ENCODE data around the gene U2SURP.
A peak's percentile ranks its signal among the peaks of the same experiment; 100 is the strongest.
"Not testable (repeated sequence)": the region's sequence is repeated elsewhere in the genome, so short reads cannot be mapped to it uniquely, and the experiment has no call there.

The U2SURP gene

GRCh38 chr3:143072298-143073020 lies 71.1 kb downstream of the U2SURP start:
- not testable (repeated sequence) for H3K27ac ChIP-seq (ENCODE audit: low read depth, low read length); H3K27me3 ChIP-seq (ENCODE audit: insufficient read depth, low read length); H3K4me1 ChIP-seq (ENCODE audit: control insufficient read depth in 1 of 2, insufficient read depth in 2 of 2, low read length in 2 of 2); H3K14ac ChIP-seq (ENCODE audit: low read length); H4K91ac ChIP-seq (ENCODE audit: low read depth, low read length); H2AFZ ChIP-seq (ENCODE audit: insufficient read depth, low read length, poor library complexity); H3K9ac ChIP-seq (ENCODE audit: low read length); H4K12ac ChIP-seq (ENCODE audit: low read depth, low read length); H3K36me3 ChIP-seq (ENCODE audit: control insufficient read depth in 1 of 2, insufficient read depth in 2 of 2, low read length in 2 of 2); H3K4me2 ChIP-seq (ENCODE audit: low read length); H3K18ac ChIP-seq (ENCODE audit: low read length); H3K79me2 ChIP-seq (ENCODE audit: control insufficient read depth, insufficient read depth, low read length, poor library complexity); H3K9me3 ChIP-seq (ENCODE audit: insufficient read depth, low read depth, low read length); H3K4me3 ChIP-seq (ENCODE audit: low read depth, low read length); H2BK5ac ChIP-seq (ENCODE audit: low read depth, low read length, poor library complexity); H4K8ac ChIP-seq (ENCODE audit: low read depth, low read length); H2BK120ac ChIP-seq (ENCODE audit: insufficient read depth, low read length, poor library complexity); H3K79me1 ChIP-seq (ENCODE audit: low read length); H2BK12ac ChIP-seq (ENCODE audit: low read length); H3K4ac ChIP-seq (ENCODE audit: low read depth, low read length); H2AK5ac ChIP-seq (ENCODE audit: low read length); H3K23ac ChIP-seq (ENCODE audit: low read length)
- peak; percentile 15 to 59 for DNase-seq
- no CpG with 5 or more reads among the region's 12 CpGs for WGBS (ENCODE audit: extremely low coverage, insufficient coverage, insufficient read length)

DNA sequence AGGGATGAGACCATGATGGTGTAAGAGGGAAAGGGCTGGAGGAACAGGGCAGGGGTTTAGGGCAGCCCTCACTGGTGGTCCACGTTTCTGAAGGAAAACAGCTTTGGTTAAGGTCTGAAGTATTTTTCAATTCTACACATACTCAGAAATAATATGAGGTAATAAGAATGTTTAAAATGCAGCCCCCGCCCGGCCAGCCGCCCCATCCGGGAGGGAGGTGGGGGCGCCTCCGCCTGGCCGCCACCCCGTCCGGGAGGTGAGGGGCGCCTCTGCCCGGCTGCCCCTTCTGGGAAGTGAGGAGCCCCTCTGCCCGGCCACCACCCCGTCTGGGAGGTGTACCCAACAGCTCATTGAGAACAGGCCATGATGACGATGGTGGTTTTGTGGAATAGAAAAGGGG lies 72.2 kb downstream of the U2SURP start:
- not testable (repeated sequence) for H3K4ac ChIP-seq (ENCODE audit: low read depth, low read length); H3K79me2 ChIP-seq (ENCODE audit: control insufficient read depth, insufficient read depth, low read length, poor library complexity); H3K79me1 ChIP-seq (ENCODE audit: low read length); H3K14ac ChIP-seq (ENCODE audit: low read length); H2BK120ac ChIP-seq (ENCODE audit: insufficient read depth, low read length, poor library complexity); H3K27ac ChIP-seq (ENCODE audit: low read depth, low read length); H2AFZ ChIP-seq (ENCODE audit: insufficient read depth, low read length, poor library complexity); H2AK5ac ChIP-seq (ENCODE audit: low read length); H3K27me3 ChIP-seq (ENCODE audit: insufficient read depth, low read length); H3K23ac ChIP-seq (ENCODE audit: low read length); H3K4me3 ChIP-seq (ENCODE audit: low read depth, low read length); H2BK12ac ChIP-seq (ENCODE audit: low read length); H2BK5ac ChIP-seq (ENCODE audit: low read depth, low read length, poor library complexity); H4K12ac ChIP-seq (ENCODE audit: low read depth, low read length); H3K4me2 ChIP-seq (ENCODE audit: low read length); H4K91ac ChIP-seq (ENCODE audit: low read depth, low read length); H3K4me1 ChIP-seq (ENCODE audit: control insufficient read depth in 1 of 2, insufficient read depth in 2 of 2, low read length in 2 of 2); H3K9ac ChIP-seq (ENCODE audit: low read length); DNase-seq; H4K8ac ChIP-seq (ENCODE audit: low read depth, low read length); H3K9me3 ChIP-seq (ENCODE audit: insufficient read depth, low read depth, low read length); H3K18ac ChIP-seq (ENCODE audit: low read length); H3K36me3 ChIP-seq (ENCODE audit: control insufficient read depth in 1 of 2, insufficient read depth in 2 of 2, low read length in 2 of 2)
- WGBS (ENCODE audit: extremely low coverage, insufficient coverage, insufficient read length): no CpG with 5 or more reads among the region's 15 CpGs

GRCh38 chr3:143073983-143074382 lies 72.6 kb downstream of the U2SURP start:
- DNase-seq; H3K18ac ChIP-seq (ENCODE audit: low read length); H2BK120ac ChIP-seq (ENCODE audit: insufficient read depth, low read length, poor library complexity); H4K91ac ChIP-seq (ENCODE audit: low read depth, low read length); H2AFZ ChIP-seq (ENCODE audit: insufficient read depth, low read length, poor library complexity); H3K27me3 ChIP-seq (ENCODE audit: insufficient read depth, low read length); H3K9me3 ChIP-seq (ENCODE audit: insufficient read depth, low read depth, low read length); H3K79me1 ChIP-seq (ENCODE audit: low read length); H3K23ac ChIP-seq (ENCODE audit: low read length); H2BK5ac ChIP-seq (ENCODE audit: low read depth, low read length, poor library complexity); H3K36me3 ChIP-seq (ENCODE audit: control insufficient read depth in 1 of 2, insufficient read depth in 2 of 2, low read length in 2 of 2); H3K27ac ChIP-seq (ENCODE audit: low read depth, low read length); H2BK12ac ChIP-seq (ENCODE audit: low read length); H3K4ac ChIP-seq (ENCODE audit: low read depth, low read length); H3K4me2 ChIP-seq (ENCODE audit: low read length); H4K8ac ChIP-seq (ENCODE audit: low read depth, low read length); H3K4me1 ChIP-seq (ENCODE audit: control insufficient read depth in 1 of 2, insufficient read depth in 2 of 2, low read length in 2 of 2); H3K9ac ChIP-seq (ENCODE audit: low read length); H3K4me3 ChIP-seq (ENCODE audit: low read depth, low read length); H3K14ac ChIP-seq (ENCODE audit: low read length); H4K12ac ChIP-seq (ENCODE audit: low read depth, low read length); H2AK5ac ChIP-seq (ENCODE audit: low read length); H3K79me2 ChIP-seq (ENCODE audit: control insufficient read depth, insufficient read depth, low read length, poor library complexity): not testable (repeated sequence)
- WGBS (ENCODE audit: extremely low coverage, insufficient coverage, insufficient read length): no CpG with 5 or more reads among the region's 5 CpGs

DNA sequence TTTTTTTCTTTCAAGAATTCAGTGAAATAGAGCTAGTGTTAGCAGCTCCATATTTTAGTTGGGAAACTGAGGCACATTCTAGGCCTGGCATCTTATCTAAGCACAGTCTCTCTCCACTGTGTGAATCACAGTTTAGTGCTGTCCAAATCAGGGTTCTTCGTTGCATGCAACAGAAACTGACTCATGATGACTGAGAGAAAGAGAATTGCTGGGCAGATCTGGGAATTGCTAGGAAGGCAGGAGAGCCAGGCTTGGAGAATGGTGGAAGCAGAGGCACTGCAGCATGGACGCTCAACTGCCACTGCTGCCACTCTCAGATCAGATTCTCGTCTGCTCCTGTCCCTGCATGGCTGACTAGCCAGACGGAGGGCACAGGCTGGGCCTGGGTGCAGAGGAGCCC lies 77.5 kb downstream of the U2SURP start:
- Histone ChIP-seq H3K14ac (ENCODE audit: low read length) (no peak overlapping the region), H3K36me3 (ENCODE audit: control insufficient read depth in 1 of 2, insufficient read depth in 2 of 2, low read length in 2 of 2) (no peaks in the 10 kb centered on the region), H3K4me2 (ENCODE audit: low read length) (no peak overlapping the region), H4K8ac (ENCODE audit: low read depth, low read length) (no peak overlapping the region), H3K4me3 (ENCODE audit: low read depth, low read length) (no peak overlapping the region), H3K9me3 (ENCODE audit: insufficient read depth, low read depth, low read length) (no peaks in the 10 kb centered on the region), H3K23ac (ENCODE audit: low read length) (no peak overlapping the region), H2BK120ac (ENCODE audit: insufficient read depth, low read length, poor library complexity) (no peak overlapping the region), H3K27me3 (ENCODE audit: insufficient read depth, low read length) (no peaks in the 10 kb centered on the region), H4K91ac (ENCODE audit: low read depth, low read length) (no peak overlapping the region), H2BK12ac (ENCODE audit: low read length) (no peak overlapping the region), H3K79me1 (ENCODE audit: low read length) (no peaks in the 10 kb centered on the region), H2AFZ (ENCODE audit: insufficient read depth, low read length, poor library complexity) (no peak overlapping the region), H3K18ac (ENCODE audit: low read length) (no peak overlapping the region), H3K27ac (ENCODE audit: low read depth, low read length) (no peak overlapping the region), H2BK5ac (ENCODE audit: low read depth, low read length, poor library complexity) (no peak overlapping the region), H2AK5ac (ENCODE audit: low read length) (no peak overlapping the region), H3K9ac (ENCODE audit: low read length) (no peak overlapping the region), H3K4me1 (ENCODE audit: control insufficient read depth in 1 of 2, insufficient read depth in 2 of 2, low read length in 2 of 2) (no peaks in the 10 kb centered on the region), H3K79me2 (ENCODE audit: control insufficient read depth, insufficient read depth, low read length, poor library complexity) (no peaks in the 10 kb centered on the region), H4K12ac (ENCODE audit: low read depth, low read length) (no peak overlapping the region), H3K4ac (ENCODE audit: low read depth, low read length) (no peak overlapping the region)
- DNase-seq: peak; percentile 13 to 57
- WGBS (ENCODE audit: extremely low coverage, insufficient coverage, insufficient read length): no CpG with 5 or more reads among the region's 4 CpGs
